Tibial nerve (tissue), 4 donors: ENCODE data around the gene LZTR1.

Experiments used
- CTCF ChIP-seq, 5 experiments: fragments of 200-600 bp in 3 of 5; fragments of 450-650 bp in 2 of 5; sonication (generic) in 3 of 5; IDR thresholded peaks; one replicate each; pipeline ENCODE4 v1.5.1; 2016 to 2019; ENCODE audit warnings: antibody characterized with exemption in 5 of 5, mild to moderate bottlenecking in 3 of 5, moderate library complexity in 2 of 5
- EP300 ChIP-seq, 2 donors: sonication (generic); formaldehyde crosslinking; IDR thresholded peaks; one replicate each; pipeline ENCODE4 v1.6.1; 2017; ENCODE audit warnings: antibody characterized with exemption in 2 of 2, mild to moderate bottlenecking in 1 of 2
- POLR2A ChIP-seq, 2 donors: fragments of 450-650 bp; IDR thresholded peaks; one replicate each; pipeline ENCODE4 v1.6.1; 2017; ENCODE audit warnings: antibody characterized with exemption in 2 of 2, mild to moderate bottlenecking in 2 of 2, moderate library complexity in 2 of 2

- no peak for TF ChIP-seq POLR2A (IDR thresholded peaks at IDR 0.05)
- TF ChIP-seq CTCF (IDR thresholded peaks at IDR 0.05) = no peak
- TF ChIP-seq EP300 (IDR thresholded peaks at IDR 0.05) = no peak
Observed at GRCh38 chr22:21014202-21014725, 32.2 kb downstream of the LZTR1 start.
